GM12878 (cell line): Measurements from ENCODE around the gene SP110. TPM values are rescaled to one million over a fixed set of nuclear protein-coding genes. Genes with fewer than 3 reads are reported as not detected.

ENCODE experiments used
- BCL11A ChIP-seq: IDR thresholded peaks from 2 replicates; pipeline ENCODE4 v1.6.1; 2011; ENCODE audit warnings: low read depth, low read length
- CEBPB ChIP-seq, 2 experiments: fragments of 150-350 bp in 1 of 2; IDR thresholded peaks; 2 replicates each; pipeline ENCODE4 v1.6.1; 2012 to 2014; ENCODE audit warnings: low read depth in 2 of 2, low read length in 2 of 2, borderline replicate concordance in 1 of 2, inconsistent platforms in 1 of 2
- ETV6 ChIP-seq, 2 experiments: fragments of 450-650 bp in 1 of 2; IDR thresholded peaks in 1 of 2; conservative IDR thresholded peaks in 1 of 2; 2 replicates each; pipeline ENCODE4 v1.6.1; 2014; ENCODE audit warnings: antibody characterized with exemption in 1 of 2, borderline replicate concordance in 1 of 2, low read depth in 1 of 2, mild to moderate bottlenecking in 1 of 2, moderate library complexity in 1 of 2
- FOXK2 ChIP-seq: fragments of 450-650 bp; IDR thresholded peaks from 2 replicates; pipeline ENCODE4 v1.6.1; 2017; ENCODE audit warnings: mild to moderate bottlenecking, moderate library complexity
- IKZF2 ChIP-seq, 2 experiments: fragments of 450-650 bp; IDR thresholded peaks; 2 replicates each; pipeline ENCODE4 v1.6.1; 2017; ENCODE audit warnings: mild to moderate bottlenecking in 2 of 2, moderate library complexity in 2 of 2
- MTA2 ChIP-seq: fragments of 450-650 bp; IDR thresholded peaks from 2 replicates; pipeline ENCODE4 v1.6.1; 2016; ENCODE audit warnings: low read depth, mild to moderate bottlenecking, moderate library complexity
- MTA3 ChIP-seq: IDR thresholded peaks from 2 replicates; pipeline ENCODE4 v1.6.1; 2012; ENCODE audit warnings: low read length, inconsistent platforms, borderline replicate concordance
- NBN ChIP-seq: fragments of 450-650 bp; IDR thresholded peaks from 2 replicates; pipeline ENCODE4 v1.6.1; 2016
- NR2F1 ChIP-seq: fragments of 450-650 bp; conservative IDR thresholded peaks from 2 replicates; pipeline ENCODE4 v1.6.1; 2017; ENCODE audit warnings: mild to moderate bottlenecking
- PAX8 ChIP-seq: fragments of 450-650 bp; IDR thresholded peaks from 2 replicates; pipeline ENCODE4 v1.6.1; 2017; ENCODE audit warnings: mild to moderate bottlenecking, moderate library complexity
- POU2F2 ChIP-seq: IDR thresholded peaks from 3 replicates; pipeline ENCODE4 v1.6.1; 2011; ENCODE audit warnings: low read depth, mild to moderate bottlenecking, low read length, borderline replicate concordance
- SIX5 ChIP-seq: IDR thresholded peaks from 2 replicates; pipeline ENCODE4 v1.6.1; 2011; ENCODE audit warnings: mild to moderate bottlenecking, low read depth, low read length, moderate library complexity; ENCODE audit not compliant: severe bottlenecking
- SPI1 ChIP-seq: IDR thresholded peaks from 2 replicates; pipeline ENCODE4 v1.6.1; 2011; ENCODE audit warnings: low read depth, mild to moderate bottlenecking, low read length, moderate library complexity, borderline replicate concordance; ENCODE audit not compliant: insufficient read depth
- TBL1XR1 ChIP-seq: IDR thresholded peaks from 2 replicates; pipeline ENCODE4 v1.6.1; 2012; ENCODE audit warnings: low read depth, low read length, improper control_type of control experiment
- polyA plus RNA-seq, 11 experiments: library from polyadenylated mRNA; depleted of rRNA in 4 of 11; unstranded in 6 of 11; stranded (reverse) in 5 of 11; fragments of >200 nt; fragmentation: Nextera tagmentation in 4 of 11; fragmentation: Illumina TruSeq in 1 of 11; extraction: Ambion mirVana in 4 of 11; extraction: Trizol in 1 of 11; gene quantifications; 1 replicate in 1 of 11; 2 replicates in 10 of 11; pipeline versions ENCODE4 v1.2.1 to v1.2.3, GENCODE V29; 2011 to 2016; ENCODE audit warnings: inconsistent platforms in 2 of 11, missing spikeins in 2 of 11, low read depth in 1 of 11
- total RNA-seq, 4 experiments: library from RNA; depleted of rRNA in 3 of 4; stranded (reverse); fragments of >200 nt in 3 of 4; fragmentation: Illumina TruSeq in 1 of 4; extraction: Trizol in 1 of 4; gene quantifications; 2 replicates each; pipeline versions ENCODE4 v1.2.1 to v1.2.3, GENCODE V29; 2013 to 2021
- TF ChIP-seq, protein P1 (sequence below): fragments of 450-650 bp; IDR thresholded peaks from 2 replicates; pipeline ENCODE4 v1.6.1; 2016; ENCODE audit warnings: mild to moderate bottlenecking
- TF ChIP-seq, protein P2 (sequence below): fragments of 450-650 bp; IDR thresholded peaks from 2 replicates; pipeline ENCODE4 v1.6.1; 2017; ENCODE audit warnings: mild to moderate bottlenecking, moderate library complexity

Gene SP110
- total and polyA plus RNA-seq, 10 of the 15 experiments (the other 5 are each of a cell fraction or from before 2014, with no cell fraction given), result 81.2 to 149 (median 100) TPM

DNA sequence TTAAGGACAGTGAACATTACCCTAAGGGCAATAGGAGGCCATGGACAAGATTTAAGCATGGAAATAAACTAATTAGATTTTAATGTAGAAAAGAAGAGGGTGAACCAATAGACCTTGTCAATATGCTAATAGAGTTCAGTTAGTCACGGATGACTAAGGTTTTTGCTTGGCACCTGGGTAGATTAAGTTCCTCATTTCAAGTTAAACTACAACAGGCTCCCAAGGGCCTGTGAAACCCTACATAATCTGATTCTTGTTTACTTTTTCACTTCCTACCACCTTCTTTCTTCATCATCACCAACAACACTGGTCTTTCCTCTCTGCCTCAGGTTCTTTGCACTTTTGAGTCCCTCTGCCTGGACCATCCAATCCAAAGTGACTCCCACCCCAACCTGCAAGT is 14.8 kb downstream of the SP110 start (continued):
- 0 out of 2 replicates have a peak, but pooled peaks have one; percentile 15 for TF ChIP-seq TBL1XR1
- peak; percentile 47; the same call in 1 of the 2 replicates for TF ChIP-seq NBN
- TF ChIP-seq, protein P1, sequence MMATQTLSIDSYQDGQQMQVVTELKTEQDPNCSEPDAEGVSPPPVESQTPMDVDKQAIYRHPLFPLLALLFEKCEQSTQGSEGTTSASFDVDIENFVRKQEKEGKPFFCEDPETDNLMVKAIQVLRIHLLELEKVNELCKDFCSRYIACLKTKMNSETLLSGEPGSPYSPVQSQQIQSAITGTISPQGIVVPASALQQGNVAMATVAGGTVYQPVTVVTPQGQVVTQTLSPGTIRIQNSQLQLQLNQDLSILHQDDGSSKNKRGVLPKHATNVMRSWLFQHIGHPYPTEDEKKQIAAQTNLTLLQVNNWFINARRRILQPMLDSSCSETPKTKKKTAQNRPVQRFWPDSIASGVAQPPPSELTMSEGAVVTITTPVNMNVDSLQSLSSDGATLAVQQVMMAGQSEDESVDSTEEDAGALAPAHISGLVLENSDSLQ, result no peak
- peak; percentile 66 for TF ChIP-seq SPI1
- TF ChIP-seq IKZF2 (IDR thresholded peaks at IDR 0.05), result peak; percentile 20 to 40; a peak in 2 of 4 replicates
- TF ChIP-seq, protein P2, sequence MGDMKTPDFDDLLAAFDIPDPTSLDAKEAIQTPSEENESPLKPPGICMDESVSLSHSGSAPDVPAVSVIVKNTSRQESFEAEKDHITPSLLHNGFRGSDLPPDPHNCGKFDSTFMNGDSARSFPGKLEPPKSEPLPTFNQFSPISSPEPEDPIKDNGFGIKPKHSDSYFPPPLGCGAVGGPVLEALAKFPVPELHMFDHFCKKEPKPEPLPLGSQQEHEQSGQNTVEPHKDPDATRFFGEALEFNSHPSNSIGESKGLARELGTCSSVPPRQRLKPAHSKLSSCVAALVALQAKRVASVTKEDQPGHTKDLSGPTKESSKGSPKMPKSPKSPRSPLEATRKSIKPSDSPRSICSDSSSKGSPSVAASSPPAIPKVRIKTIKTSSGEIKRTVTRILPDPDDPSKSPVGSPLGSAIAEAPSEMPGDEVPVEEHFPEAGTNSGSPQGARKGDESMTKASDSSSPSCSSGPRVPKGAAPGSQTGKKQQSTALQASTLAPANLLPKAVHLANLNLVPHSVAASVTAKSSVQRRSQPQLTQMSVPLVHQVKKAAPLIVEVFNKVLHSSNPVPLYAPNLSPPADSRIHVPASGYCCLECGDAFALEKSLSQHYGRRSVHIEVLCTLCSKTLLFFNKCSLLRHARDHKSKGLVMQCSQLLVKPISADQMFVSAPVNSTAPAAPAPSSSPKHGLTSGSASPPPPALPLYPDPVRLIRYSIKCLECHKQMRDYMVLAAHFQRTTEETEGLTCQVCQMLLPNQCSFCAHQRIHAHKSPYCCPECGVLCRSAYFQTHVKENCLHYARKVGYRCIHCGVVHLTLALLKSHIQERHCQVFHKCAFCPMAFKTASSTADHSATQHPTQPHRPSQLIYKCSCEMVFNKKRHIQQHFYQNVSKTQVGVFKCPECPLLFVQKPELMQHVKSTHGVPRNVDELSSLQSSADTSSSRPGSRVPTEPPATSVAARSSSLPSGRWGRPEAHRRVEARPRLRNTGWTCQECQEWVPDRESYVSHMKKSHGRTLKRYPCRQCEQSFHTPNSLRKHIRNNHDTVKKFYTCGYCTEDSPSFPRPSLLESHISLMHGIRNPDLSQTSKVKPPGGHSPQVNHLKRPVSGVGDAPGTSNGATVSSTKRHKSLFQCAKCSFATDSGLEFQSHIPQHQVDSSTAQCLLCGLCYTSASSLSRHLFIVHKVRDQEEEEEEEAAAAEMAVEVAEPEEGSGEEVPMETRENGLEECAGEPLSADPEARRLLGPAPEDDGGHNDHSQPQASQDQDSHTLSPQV, result no peak
- peak; percentile 45 for TF ChIP-seq MTA2
- peak; percentile 40; the same call in 1 of the 3 replicates for TF ChIP-seq POU2F2
- 0 out of 2 replicates have a peak, but pooled peaks have one; percentile 20 for TF ChIP-seq NR2F1
- no peak for TF ChIP-seq MTA3
- 0 out of 2 replicates have a peak, but pooled peaks have one; percentile 14 for TF ChIP-seq BCL11A
- peak in 1 of 2 experiments; percentile 56; a peak in 1 of 4 replicates for TF ChIP-seq ETV6 (conservative IDR thresholded peaks at IDR 0.05 in 1 of 2, IDR thresholded peaks at IDR 0.05 in 1 of 2; ENCODE audit: borderline replicate concordance in 1 of 2, low read depth in 1 of 2)
- peak; percentile 68; the same call in 1 of the 2 replicates for TF ChIP-seq PAX8
- peak; percentile 86 for TF ChIP-seq FOXK2
- no peak for TF ChIP-seq CEBPB (IDR thresholded peaks at IDR 0.05; ENCODE audit: borderline replicate concordance in 1 of 2, low read depth in 2 of 2, low read length in 2 of 2)
- TF ChIP-seq SIX5, result no peak
